GM19099 (cell line): ENCODE measurements around the gene ST8SIA5.

Source experiments
- POLR2A ChIP-seq: IDR thresholded peaks from 3 replicates; pipeline ENCODE4 v1.6.1; 2011; ENCODE audit warnings: low read depth; ENCODE audit not compliant: insufficient read length; ENCODE audit errors: extremely low read depth

Gene ST8SIA5

DNA sequence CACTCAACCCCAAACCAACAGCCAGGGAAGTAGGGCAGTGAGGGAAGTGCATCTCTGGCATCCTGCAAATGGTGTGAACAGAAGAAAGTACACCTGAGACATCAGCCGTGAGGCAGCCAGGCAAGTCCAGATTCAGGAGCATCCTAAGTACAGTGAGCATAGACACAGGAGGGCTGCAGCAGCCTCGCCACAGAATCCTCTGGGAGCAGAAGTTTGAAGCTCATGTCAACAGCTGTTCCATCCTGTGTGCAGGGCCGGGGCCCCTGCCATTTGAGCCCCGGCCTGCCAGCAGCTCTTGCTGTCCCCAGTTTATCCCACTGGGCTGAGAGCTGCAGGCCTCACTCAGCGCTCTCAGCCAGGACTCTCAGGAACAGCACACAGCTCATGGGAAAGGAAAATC is 114.3 kb downstream of the ST8SIA5 start:
- no peak for TF ChIP-seq POLR2A

DNA sequence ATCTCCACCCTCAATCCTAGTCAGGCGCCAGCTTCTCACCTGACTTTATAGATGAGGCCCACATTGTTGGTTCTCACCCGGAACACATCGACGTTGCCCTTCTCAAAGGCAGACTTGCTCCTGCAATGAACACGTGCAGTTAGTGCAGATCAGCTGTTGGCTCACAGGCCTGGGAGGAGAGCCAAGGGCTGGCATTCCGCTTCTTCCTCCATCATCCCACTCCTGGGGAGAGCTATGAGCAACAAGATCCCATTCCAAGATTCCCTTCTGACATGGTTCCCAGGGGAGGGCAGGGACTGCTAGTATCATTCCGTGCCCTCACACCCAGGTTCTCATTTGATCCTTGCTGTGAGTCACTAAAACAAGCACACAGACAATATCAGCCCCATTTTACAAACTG is 114.9 kb downstream of the ST8SIA5 start:
- TF ChIP-seq POLR2A, result no peak

DNA sequence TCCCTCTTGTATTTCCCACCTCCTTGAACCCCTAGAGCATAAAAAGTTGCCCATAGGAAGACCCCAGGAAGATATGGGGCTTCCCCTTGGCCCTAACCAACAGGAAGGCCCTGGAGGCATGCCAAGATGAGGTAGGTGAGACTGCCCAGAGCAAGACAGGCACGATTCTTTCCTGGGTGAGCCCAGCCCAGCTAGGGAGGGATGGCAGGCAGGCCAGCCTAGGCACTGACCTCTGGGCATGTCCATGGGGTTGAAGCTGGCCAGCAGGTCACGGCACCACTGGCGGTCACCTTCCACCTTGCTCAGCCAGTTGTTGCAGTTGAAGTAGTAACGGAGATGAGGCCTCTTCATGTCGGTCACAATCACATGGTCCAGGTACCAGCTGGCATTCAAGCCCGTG is 117.5 kb downstream of the ST8SIA5 start:
- TF ChIP-seq POLR2A, result no peak

DNA sequence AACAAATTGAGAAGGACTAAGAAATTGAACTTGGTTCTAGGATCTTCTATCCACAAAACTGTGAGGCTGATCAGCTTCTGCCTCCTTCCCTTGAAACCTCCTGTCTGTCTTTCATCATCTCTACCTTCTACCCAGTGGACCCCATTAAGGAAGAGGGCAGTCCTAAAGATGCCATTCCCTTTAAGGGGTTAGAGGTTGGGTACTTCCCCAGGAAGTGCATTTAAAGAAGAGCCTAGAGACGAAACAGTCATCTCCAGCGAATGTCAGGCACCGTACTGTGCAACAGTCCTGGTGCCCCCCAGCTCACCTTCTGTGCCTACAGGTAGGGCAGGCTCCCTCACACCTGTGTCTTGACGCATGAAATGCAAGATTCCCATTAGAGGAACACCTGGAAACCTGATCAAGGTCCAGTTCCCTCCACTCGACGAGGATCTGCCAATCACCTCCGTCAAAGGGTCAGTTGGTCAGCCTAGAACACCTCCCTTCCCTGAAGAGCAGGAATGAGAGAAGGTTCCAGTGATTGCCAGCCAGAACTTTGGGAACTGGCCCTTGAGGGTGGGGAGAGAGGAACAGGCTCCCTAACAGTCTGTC is 120.7 kb downstream of the ST8SIA5 start:
- no peak for TF ChIP-seq POLR2A

DNA sequence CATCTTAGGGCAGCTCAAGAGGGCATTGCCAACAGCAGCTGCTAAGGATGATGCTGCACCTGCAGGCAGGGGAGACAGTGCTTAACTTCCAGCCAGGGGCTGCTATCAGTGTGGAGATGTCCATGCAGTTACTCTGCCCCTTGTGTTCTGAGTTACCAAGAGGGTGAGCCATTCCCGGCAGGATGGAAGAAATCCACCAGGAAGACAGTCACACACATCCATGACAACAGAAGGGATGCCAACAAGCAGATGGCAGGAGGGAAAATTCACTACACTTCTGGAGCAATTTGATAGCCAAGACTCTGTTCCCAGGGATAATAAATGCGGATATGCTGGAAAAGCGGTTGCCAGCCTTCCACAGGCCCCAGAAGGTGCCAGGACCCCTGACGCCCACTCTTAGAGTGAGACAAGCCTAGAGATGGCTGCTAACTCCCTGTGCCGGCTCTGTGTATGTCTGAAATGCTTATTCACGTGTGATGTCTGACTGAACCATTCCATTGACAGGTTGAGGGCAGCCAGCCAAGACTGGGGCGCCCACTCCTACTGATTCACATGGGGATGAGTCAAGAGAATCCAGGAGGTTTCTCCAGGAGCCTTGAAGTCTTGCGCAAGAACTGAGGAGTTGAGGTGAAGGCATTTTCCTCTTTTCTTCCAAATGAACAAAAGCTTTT is 124.3 kb downstream of the ST8SIA5 start:
- no peak for TF ChIP-seq POLR2A

DNA sequence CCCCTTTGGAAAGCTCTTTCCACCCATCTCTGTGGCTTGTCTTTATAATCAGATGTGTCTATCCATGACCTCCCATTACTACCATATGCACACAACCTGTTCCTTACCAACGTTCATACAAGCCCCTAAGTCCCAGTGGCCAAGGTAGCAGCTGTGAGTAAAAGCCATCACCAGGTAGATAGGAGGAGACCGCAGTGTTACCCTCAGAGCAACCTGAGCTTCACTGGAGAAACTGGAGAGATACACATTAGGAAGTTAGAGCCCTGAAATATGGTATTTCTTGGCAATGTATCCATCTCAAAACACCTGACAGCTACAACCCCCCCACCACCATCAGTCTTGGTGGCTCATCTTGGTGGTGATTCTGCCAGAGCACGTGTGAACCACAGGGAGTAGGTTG is 125.9 kb downstream of the ST8SIA5 start:
- TF ChIP-seq POLR2A, result no peak

DNA sequence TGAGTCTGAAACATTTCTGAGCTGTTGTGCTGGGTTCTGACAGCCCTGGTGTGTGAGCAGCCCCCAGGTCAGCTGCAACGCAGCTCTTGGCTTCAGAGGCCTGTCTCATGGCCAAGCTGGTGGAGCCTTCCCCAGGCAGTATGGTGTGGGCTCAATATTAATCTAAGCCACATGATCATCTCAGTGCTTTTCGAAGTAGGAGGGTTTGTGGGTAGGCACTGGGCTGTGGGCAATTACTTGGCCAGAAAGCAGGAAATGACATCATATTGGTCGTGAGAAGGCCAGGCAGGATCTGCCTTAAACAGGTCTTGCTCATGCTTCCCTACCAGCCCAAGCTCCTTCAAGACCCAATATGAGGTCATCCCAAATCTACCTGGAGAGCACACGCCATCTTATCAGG is 126.7 kb downstream of the ST8SIA5 start:
- no peak for TF ChIP-seq POLR2A

DNA sequence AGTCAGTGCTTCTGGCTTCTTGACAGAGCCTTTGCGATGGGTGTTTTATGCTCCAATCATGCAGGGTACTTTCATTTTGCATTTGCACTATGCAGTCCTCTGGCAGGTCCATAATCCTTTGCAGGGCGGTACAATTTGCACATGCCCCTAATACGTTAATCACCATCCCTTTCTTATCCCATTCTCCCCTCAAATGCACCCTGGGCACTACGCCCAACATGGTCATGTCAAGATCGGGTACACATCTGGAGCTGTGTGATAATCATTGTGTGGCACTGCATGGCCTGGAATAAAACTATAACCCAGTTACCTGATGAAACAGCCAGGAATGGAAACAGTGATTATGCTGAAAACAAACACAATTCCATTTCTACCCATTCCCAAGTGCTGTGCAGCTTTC is 127.5 kb downstream of the ST8SIA5 start:
- no peak for TF ChIP-seq POLR2A

DNA sequence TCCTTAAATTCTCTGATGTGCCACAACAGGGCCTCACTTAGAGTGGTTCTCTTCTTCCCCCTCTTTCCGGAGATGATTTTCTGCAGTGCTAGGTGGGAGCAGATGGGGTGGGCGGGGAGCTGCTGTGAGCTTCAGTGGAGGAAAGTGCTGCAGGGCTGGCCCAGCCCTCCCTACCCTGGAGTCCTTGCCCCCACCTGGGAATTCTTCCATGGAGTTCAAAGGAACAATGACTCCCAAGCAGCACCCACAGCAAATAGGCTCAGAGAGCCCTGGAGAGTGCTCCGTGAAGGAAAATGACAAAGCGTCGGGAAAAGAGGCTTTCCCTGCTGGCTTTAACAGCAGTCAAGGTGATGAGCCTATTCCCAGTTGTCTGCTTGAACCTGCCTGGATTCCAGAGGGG is 128.6 kb downstream of the ST8SIA5 start:
- no peak for TF ChIP-seq POLR2A

DNA sequence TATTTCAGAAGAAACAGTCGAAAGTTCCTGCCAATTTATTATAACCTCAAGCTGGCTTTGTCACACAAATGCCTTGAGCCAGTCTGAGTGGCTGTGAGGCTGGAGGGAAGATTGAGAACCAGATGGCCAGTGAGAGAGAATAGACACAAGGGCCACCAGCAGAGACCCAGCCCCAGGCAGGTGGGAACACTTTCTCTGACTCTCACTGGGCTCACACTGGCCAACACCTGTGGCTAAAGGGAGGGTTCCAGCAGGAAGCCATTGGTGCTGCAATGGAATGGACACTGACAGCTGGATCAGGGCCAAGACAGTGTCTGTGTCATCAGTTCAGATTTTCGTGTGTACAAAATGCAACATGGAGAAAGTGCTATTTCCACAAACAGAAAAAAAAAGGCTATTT is 129.7 kb downstream of the ST8SIA5 start:
- no peak for TF ChIP-seq POLR2A

DNA sequence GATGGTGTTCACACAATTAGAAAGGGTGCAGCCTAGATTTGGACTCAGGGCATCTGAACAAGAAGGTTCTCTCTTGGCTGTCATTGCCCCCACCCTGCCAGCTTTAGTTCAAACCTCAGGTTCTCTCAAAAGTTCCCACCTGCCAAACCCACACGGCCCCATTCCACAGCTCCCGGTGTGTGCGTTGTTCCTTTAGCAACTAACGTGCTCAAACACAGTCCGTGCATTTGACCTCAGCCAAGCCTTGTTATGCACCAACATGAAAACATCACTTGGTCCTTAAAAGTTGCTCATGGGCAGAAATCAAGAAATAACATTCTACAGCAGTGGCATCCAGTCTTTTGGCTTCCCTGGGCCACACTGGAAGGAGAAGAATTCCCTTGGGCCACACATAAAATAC is 131.8 kb downstream of the ST8SIA5 start:
- no peak for TF ChIP-seq POLR2A

DNA sequence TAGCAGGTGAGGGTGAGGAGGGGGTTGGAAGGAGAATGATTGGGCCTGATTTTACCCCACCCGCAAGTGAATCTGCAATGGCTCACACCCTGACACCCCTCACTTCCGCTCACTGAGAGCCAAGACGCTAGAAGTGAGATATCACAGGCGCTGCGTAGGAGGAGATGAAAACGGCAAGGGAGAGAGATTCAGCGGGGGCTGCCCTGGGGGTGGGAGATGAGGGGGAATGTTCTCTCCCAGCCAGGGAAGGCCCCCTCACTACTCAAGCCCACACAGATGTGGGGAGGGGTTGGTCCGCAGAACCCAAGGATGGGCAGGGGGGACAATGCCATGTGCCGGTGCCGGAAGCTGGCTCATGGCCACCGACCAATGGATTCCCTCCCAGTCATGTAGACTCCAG is 132.7 kb downstream of the ST8SIA5 start:
- no peak for TF ChIP-seq POLR2A

DNA sequence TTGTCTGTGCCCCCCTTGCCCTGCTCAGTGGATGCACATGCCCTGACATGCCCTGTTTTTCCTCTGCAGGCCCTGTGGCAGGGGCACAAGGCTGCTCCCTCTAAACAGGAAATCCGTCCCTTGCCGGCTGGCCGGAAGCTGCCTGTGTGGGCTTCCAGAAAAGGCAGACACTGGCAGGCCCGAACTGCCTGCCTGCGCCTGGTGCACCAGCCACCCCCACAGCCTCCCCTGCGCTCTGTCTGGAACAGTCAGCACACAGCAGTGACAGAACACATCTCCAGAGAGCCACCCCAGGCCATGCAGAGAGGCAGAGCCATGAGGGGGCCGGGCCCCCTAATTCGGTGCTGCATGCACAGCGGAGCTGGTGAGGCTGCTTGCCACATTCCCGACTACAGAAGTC is 133.3 kb downstream of the ST8SIA5 start:
- TF ChIP-seq POLR2A, result no peak

DNA sequence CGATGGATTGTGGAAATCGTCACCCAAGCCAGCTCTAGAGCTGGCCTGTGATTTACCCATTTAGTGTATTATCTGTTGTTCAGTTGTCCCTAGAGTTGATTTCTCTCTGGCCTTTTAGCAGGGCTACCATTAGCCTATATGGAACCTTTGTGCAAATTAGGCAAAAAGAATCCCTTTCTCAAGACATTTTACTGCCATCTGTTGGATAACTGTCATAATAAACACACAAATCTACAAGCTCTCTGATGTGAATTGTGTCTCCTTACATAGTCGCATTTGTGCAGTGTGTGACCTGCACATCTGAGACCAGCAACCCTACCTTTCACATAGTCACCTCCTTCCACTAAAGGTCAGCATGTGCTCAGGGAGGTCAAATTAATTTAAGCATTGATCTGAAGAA is 133.9 kb downstream of the ST8SIA5 start:
- no peak for TF ChIP-seq POLR2A

DNA sequence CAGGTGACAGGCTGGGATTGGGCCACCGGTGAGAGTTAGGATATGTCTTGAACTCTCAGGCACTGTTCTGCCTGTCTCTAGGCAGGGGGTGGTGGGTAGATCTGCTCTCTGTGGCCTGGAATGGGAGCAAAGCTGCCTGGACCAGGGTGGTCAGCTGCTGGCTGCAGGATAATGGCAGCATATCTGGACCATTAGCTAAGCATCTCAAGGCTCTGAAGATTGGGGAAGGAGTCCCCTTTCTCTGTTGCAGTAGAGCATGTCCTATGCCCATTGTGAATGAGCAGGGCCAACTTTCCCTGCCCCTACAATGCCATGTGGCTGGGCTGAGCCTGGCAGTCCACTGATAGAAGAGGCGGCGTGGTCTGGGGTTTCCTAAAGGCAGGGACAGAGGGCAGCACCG is 134.4 kb downstream of the ST8SIA5 start:
- TF ChIP-seq POLR2A, result no peak

DNA sequence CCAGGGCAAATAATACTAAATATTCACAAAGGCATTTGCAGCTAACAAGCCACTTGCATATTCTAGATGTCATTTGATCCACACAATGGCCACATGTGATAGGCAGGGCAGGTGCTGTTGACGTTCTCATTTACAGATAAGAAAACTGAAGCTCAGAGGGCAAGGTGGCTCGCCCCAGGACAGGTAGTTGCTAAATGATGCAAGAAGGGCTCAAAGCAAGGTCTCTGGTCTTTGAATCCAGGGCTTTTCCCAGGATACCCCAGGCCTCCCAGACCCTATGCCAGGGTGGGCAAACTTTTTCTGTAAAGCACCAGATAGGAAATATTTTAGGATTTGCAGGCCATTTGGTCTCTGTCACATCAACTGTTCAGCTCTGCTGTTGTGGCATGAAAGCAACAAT is 135.0 kb downstream of the ST8SIA5 start:
- TF ChIP-seq POLR2A, result no peak
